Measurements from ENCODE around the gene UBE2R2.

Gene UBE2R2

GRCh38 chr9:33885948-33886347, 69.0 kb downstream of the UBE2R2 start:
- DNase-seq: no peak

DNA sequence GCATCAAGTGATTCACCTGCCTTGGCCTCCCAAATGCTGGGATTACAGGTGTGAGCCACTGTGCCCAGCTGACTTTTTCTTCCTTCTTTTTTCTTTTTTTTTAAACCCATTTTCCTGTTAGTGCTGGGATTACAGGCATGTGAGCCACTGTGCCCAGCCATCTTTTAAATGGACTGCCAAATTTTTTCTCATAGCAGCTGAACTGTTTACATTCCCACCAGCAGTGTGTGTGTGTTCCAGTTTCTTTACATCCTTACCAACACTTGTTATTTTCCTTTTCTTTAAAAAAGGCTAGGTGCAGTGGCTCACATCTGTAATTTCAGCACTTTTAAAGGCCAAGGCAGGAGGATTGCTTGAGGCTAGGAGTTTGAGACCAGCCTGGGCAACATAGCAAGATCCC, 76.9 kb downstream of the UBE2R2 start:
- DNase-seq: no peak

GRCh38 chr9:33894316-33894715, 77.4 kb downstream of the UBE2R2 start:
- no peak for DNase-seq

DNA sequence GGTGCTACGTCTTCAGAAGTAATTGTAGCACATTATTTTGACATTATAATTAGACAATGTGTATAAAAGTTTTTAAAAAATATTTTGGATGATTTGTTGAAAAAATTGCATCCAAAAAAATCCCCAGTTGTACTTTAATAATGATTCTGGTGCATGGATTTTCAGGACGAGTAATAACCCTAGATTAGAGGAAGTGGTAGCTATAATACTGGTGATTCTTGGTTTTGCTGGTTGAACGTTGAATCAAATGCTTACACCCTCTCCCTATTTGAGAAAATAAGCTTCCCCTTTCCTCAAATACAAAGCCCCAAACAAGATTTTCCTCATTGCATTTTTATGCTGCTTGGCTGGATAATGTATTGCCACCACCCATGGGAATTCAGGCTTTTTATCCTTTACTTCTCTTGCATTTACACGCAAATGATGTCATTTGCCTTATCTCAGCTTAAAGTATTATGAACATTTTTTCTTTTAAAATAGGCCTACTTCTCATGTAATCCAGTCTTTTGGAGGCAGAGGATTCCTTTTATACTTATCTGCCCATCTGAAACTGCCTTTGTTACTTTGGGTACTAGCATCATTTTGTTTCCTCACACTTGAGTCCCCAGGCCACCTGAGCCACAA, 86.3 kb downstream of the UBE2R2 start:
- DNase-seq: no peak

- no peak for DNase-seq
Observed at GRCh38 chr9:33905137-33905536, 88.2 kb downstream of the UBE2R2 start.

- DNase-seq: no peak
Observed at GRCh38 chr9:33906769-33907168, 89.8 kb downstream of the UBE2R2 start.

GRCh38 chr9:33907347-33907746, 90.4 kb downstream of the UBE2R2 start:
- no peak for DNase-seq

- DNase-seq: no peak
Observed at GRCh38 chr9:33908114-33908513, 91.2 kb downstream of the UBE2R2 start.

DNA sequence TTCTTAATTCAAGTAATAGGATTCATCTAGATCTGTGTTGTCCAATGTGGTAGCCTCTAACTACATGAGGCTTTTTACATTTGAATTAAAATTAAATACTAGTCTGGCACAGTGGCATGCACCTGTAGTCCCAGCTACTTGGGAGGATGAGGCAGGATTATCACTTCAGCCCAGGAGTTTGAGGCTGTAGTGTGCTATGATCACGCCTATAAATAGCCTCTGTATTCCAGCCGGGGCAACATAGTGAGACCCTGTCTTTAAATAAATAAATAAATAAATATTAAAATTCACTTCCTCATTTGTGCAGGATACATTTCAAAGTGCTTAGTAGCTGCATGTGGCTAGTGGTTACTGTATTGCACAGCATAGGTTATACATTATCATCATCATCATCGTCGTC, 91.8 kb downstream of the UBE2R2 start:
- DNase-seq: no peak

DNA sequence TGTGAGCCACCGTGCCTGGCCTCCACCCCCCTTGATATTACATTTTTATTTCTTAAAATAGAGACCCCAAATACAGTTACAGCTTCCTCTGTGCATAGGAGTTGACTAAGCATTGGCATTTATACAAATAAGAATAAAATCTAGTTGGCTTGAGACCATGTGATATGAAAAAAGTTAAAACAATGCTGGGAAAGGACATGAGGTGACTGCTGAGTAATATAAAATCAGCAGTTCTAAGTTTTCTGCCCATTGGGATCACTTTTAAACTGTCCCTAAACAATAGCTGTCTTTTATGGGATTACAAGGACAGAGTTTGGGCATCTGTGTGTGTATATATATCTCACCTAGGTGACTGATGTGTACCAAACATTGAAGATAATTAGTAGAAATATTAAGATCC, 96.6 kb downstream of the UBE2R2 start:
- DNase-seq: no peak

DNA sequence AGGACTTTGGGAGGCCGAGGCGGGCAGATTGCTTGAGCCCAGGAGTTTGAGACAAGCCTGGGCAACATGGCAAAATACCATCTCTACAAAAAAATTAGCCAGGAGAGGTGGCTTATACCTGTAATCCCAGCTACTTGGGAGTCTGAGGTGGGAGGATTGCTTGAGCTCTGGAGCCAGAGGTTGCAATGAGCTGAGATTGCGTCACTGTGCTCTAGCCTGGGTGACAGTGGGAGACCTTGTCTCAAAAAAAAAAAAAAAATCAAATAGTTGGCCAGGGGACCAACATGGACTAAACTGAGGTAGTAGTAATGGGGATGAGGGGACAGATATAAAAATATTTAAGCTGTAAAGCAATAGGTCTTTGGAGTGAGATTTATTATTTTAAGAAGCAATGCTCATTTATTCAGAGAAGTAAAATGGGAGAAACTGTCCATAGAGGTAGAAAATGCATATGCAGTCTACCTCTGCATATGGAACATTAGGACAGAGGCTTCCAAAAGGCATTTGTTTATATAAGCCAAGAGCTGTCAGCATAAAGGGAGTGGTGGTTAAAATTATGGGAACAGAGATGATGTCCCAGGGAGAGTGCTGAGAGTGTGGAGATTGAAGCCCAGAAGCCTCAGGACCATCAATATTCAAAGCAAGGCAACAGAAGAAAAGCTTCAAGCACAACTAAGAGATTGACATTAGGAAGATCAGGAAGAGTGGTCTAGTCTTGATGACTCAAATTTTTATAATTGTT, 98.1 kb downstream of the UBE2R2 start:
- no peak for DNase-seq

DNA sequence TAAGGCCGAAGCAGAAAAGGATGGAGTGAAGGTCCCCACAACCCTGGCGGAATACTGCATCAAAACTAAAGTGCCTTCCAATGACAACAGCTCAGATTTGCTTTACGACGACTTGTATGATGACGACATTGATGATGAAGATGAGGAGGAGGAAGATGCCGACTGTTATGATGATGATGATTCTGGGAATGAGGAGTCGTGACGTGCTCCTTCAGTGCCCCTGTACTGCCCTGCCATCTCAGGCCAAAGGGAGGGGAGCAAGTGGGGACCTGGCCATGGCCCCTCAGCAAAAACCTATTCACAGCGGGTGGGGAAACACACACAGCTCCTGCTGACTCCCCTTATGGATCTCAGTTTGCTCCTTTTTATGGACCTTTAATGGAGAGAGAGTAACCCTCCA, 100.1 kb downstream of the UBE2R2 start:
- DNase-seq: no peak

GRCh38 chr9:33919276-33919897, 102.4 kb downstream of the UBE2R2 start:
- DNase-seq: no peak

DNA sequence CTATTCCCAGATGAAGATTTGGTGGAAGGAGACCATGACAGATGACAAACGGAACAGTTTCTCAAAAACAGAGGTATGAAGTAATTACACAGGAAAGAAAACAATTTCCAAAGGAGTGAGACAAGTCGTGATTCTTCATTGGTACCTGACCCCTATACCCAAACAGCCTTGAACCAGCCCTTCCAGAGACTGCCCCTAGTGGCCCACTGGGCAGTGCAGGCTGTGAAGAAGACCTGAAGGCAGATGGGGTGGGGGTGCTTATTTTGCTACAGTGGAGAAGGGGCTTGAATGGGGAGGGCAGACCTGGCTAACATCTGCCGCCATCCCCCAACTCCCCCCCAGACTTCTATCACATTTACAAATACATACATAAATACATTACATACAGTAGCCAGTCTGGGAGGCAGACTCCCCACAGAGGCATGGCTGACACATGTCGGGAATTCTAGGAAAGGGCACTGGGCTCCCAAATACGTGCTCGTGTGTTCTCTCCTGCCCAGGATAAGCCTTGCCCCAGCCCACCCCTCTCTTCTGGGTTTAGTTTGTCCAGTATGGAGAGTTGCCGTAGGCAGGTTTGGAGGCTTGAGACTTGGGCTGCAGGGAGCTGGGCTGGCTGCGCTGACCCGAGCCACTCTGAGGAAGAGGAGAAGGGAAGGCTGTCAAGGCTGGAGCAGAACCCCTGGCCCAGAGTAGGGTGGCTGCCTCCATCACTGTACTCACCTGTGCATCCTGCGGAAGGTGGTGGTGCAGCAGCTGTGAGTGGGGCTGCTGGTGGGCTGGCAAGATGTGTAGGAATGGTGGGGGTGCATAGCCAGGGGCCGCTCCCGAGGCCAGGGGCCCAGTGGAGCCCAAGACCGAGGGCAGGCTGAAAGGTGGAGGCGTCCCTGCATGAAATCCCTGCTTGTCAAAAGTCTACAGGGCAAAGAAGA, 105.3 kb downstream of the UBE2R2 start:
- DNase-seq: peak; percentile 11

GRCh38 chr9:33923079-33923478, 106.1 kb downstream of the UBE2R2 start:
- no peak for DNase-seq

DNA sequence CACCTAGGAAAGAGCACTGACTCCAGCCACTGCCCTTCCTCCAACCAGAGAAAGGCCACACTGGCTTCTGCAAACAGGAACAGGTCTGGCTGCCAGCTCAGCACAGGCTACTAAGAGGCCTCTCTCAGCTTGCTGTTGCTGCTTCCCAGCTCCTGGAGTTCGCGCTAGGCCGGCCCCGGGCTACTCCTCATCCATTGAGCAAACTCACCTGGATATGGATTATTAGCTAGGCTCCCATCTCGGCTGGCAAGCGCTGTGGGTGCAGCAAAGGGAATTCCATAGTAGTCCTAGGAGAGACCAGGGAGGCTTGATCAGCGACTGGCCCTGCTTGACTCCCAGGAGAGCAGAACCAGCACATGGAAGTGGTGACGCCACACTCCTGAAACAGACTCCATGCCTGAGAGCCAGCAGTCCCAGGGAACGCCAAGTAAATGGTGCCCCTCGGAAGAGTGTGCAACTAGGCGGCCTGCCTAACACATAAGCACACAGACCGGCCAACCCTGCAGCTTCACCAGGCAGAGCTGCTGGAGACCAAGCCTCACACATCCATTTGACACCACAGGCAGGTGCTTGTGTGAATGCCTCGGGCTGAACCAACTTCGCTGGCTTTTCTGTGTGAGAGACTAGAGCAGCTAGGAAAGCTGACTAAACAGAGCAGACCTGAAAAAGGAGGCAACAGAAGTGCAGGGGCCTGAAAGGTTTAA, 107.2 kb downstream of the UBE2R2 start:
- no peak for DNase-seq

GRCh38 chr9:33924978-33925797, 108.2 kb downstream of the UBE2R2 start:
- no peak for DNase-seq

DNA sequence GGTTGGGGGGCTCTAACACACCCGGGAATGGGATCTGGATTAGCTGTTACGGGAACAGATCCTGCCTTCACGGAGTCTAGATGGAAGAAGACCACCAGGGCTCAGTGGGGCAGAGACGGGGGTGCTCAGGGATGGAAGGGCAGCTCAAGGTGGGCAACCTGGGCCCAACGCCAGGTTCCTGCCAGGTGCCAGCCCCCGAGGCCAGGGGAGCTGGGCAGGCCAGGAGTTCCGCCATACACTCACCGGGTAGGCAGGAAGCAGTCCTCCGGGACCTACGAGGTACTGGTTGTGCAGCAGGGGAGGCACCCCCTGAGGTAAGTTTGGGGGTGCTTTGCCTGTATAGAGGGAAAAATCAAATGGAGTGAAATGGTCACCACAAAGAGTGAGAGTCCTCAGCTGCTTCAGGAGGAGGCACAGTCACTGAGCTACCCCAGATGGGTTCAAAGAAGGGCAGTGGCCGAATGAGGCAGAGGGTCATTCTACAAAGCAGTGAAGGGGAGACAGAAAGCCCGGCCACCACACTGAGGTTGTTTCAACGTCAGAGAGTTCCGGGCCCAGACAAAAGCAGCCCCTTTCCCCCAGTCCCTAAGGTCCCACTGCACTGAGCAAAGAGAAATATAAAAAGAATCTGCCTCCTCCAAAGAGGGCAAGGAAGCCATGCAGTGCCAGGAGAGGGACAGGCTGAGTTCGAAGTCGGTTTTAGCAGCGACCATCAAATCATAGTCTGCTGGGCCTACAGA, 110.0 kb downstream of the UBE2R2 start:
- no peak for DNase-seq

- DNase-seq: no peak
Observed at GRCh38 chr9:33927694-33928093, 110.7 kb downstream of the UBE2R2 start.

DNA sequence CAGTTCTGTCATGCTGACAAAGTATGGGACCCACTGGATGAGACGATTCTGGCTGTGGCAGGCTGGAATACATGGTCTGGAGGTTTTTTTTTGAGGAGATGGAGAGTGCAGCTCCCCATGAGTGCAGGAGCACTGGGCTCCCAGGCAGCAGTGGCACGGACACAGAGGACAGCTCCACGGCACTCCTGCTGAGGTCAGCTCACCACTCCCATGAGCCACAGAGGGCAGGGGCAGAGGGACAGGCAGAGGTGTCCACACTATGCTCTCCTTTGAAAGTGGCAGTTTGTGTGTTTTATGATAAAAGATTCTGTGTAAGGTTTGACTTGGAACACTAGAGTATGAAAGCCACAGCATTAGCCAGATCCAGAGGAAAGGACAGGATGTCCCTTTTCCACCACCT, 114.4 kb downstream of the UBE2R2 start:
- DNase-seq: no peak
